K562 treated with DMSO at 1 percent for 24 hours (cell line): ENCODE data around the gene FAM13C. TPM values are rescaled to one million over a fixed set of nuclear protein-coding genes. Genes with fewer than 3 reads are reported as not detected.

Experiments used
- total RNA-seq: library from RNA; unstranded; fragments of 300-600 nt; gene quantifications from 2 replicates; pipeline ENCODE4 v1.2.3, GENCODE V29; 2022; ENCODE audit warnings: low read depth; ENCODE audit not compliant: insufficient read depth

FAM13C gene
- total RNA-seq = not detected in 2 replicates

GRCh38 chr10:59362144-59362958 is at the start of gene FAM13C:
Gene FAM13C, minus strand, starts transcription at chr10:59362549. Its CDS starts 89 bp downstream, at chr10:59362460.

Other genes starting within 250 kb of the FAM13C start
- gene PHYHIPL, start 185.9 kb downstream of the FAM13C start, total RNA-seq = not detected in 2 replicates